Mesenchymal stem cell (in vitro differentiated cells and primary cell): ENCODE data around the gene SLC35E4.

ENCODE experiments used
- DNase-seq: peaks from one replicate; pipeline ENCODE4 v3.0.0-alpha.2; 2013
- H2AFZ ChIP-seq: one replicate; pipeline ENCODE4 v1.6.1; 2013; ENCODE audit warnings: low read depth, mild to moderate bottlenecking, control low read depth, inconsistent platforms, low read length, moderate library complexity
- H2AK5ac ChIP-seq: 2 replicates; pipeline ENCODE4 v1.6.1; 2013; ENCODE audit warnings: low read length, moderate library complexity, mild to moderate bottlenecking, inconsistent platforms; ENCODE audit not compliant: severe bottlenecking
- H2BK120ac ChIP-seq: one replicate; pipeline ENCODE4 v1.6.1; 2013; ENCODE audit warnings: low read depth, mild to moderate bottlenecking, inconsistent platforms, low read length, moderate library complexity
- H2BK12ac ChIP-seq, 2 experiments: one replicate each; pipeline ENCODE4 v1.6.1; 2013; ENCODE audit warnings: inconsistent platforms in 2 of 2, low read length in 2 of 2, mild to moderate bottlenecking in 2 of 2, moderate library complexity in 2 of 2, control low read depth in 1 of 2
- H2BK15ac ChIP-seq: one replicate; pipeline ENCODE4 v1.6.1; 2013; ENCODE audit warnings: mild to moderate bottlenecking, low read depth, inconsistent platforms; ENCODE audit not compliant: poor library complexity, severe bottlenecking
- H2BK5ac ChIP-seq: 2 replicates; pipeline ENCODE4 v1.6.1; 2013; ENCODE audit warnings: low read depth, mild to moderate bottlenecking, low read length, control low read depth, inconsistent platforms; ENCODE audit not compliant: poor library complexity, severe bottlenecking
- H3K14ac ChIP-seq, 2 experiments: one replicate each; pipeline ENCODE4 v1.6.1; 2013; ENCODE audit warnings: inconsistent platforms in 2 of 2, low read length in 2 of 2, control low read depth in 1 of 2, mild to moderate bottlenecking in 1 of 2, moderate library complexity in 1 of 2
- H3K18ac ChIP-seq, 2 experiments: one replicate each; pipeline ENCODE4 v1.6.1; 2013; ENCODE audit warnings: inconsistent platforms in 2 of 2, low read length in 2 of 2, control low read depth in 1 of 2, low read depth in 1 of 2, mild to moderate bottlenecking in 1 of 2
- H3K23ac ChIP-seq, 2 experiments: one replicate each; pipeline ENCODE4 v1.6.1; 2013; ENCODE audit warnings: inconsistent platforms in 2 of 2, low read length in 2 of 2, mild to moderate bottlenecking in 2 of 2, moderate library complexity in 2 of 2, control low read depth in 1 of 2
- H3K27ac ChIP-seq: 2 replicates; pipeline ENCODE4 v1.5.1; 2013; ENCODE audit warnings: mild to moderate bottlenecking, moderate library complexity, low read length, control low read depth, inconsistent platforms; ENCODE audit not compliant: poor library complexity, severe bottlenecking
- H3K27me3 ChIP-seq, 2 experiments: 2 replicates each; pipeline versions ENCODE4 v1.6.1 to v1.7.0; 2013; ENCODE audit warnings: low read length in 2 of 2, mild to moderate bottlenecking in 2 of 2, moderate library complexity in 2 of 2, control low read depth in 1 of 2, inconsistent platforms in 1 of 2; ENCODE audit not compliant: control insufficient read depth in 1 of 2, insufficient read depth in 1 of 2
- H3K36me3 ChIP-seq, 2 experiments: 2 replicates each; pipeline versions ENCODE4 v1.6.1 to v1.7.0; 2013; ENCODE audit warnings: low read length in 2 of 2, control low read depth in 1 of 2, inconsistent platforms in 1 of 2, low read depth in 1 of 2, mild to moderate bottlenecking in 1 of 2; ENCODE audit not compliant: insufficient read depth in 2 of 2, control insufficient read depth in 1 of 2
- H3K4ac ChIP-seq, 2 experiments: one replicate each; pipeline ENCODE4 v1.6.1; 2013; ENCODE audit warnings: inconsistent platforms in 2 of 2, low read length in 2 of 2, mild to moderate bottlenecking in 2 of 2, moderate library complexity in 2 of 2, control low read depth in 1 of 2, low read depth in 1 of 2
- H3K4me1 ChIP-seq: 2 replicates; pipeline ENCODE4 v1.6.1; 2013; ENCODE audit warnings: low read depth, low read length, control low read depth; ENCODE audit not compliant: control insufficient read depth, insufficient read depth
- H3K4me2 ChIP-seq: 2 replicates; pipeline ENCODE4 v1.6.1; 2013; ENCODE audit warnings: low read length, mild to moderate bottlenecking, inconsistent platforms; ENCODE audit not compliant: poor library complexity, severe bottlenecking
- H3K4me3 ChIP-seq, 2 experiments: 2 replicates each; pipeline versions ENCODE4 v1.5.1 to v1.7.0; 2013; ENCODE audit warnings: low read length in 2 of 2, mild to moderate bottlenecking in 2 of 2, control low read depth in 1 of 2, low read depth in 1 of 2; ENCODE audit not compliant: insufficient read depth in 1 of 2
- H3K79me1 ChIP-seq: replicated peaks from 2 replicates; pipeline ENCODE4 v1.6.1; 2013; ENCODE audit warnings: mild to moderate bottlenecking, control low read depth, low read length, inconsistent platforms; ENCODE audit not compliant: poor library complexity, severe bottlenecking
- H3K9ac ChIP-seq: 2 replicates; pipeline ENCODE4 v1.7.0; 2013; ENCODE audit warnings: mild to moderate bottlenecking, low read length, moderate library complexity
- H3K9me3 ChIP-seq: 2 replicates; pipeline ENCODE4 v1.7.0; 2013; ENCODE audit warnings: mild to moderate bottlenecking, low read length; ENCODE audit not compliant: control insufficient read depth
- H4K8ac ChIP-seq: one replicate; pipeline ENCODE4 v1.6.1; 2013; ENCODE audit warnings: inconsistent platforms, mild to moderate bottlenecking, low read length, moderate library complexity
- H4K91ac ChIP-seq: one replicate; pipeline ENCODE4 v1.6.1; 2013; ENCODE audit warnings: mild to moderate bottlenecking, low read length, inconsistent platforms
- WGBS: methylation state at CpG from one replicate; pipeline ENCODE4 v1.1.7; 2013; ENCODE audit warnings: mixed read lengths; 5-methylcytosine and 5-hydroxymethylcytosine counted together

Gene SLC35E4

GRCh38 chr22:30636226-30637077, 871 bp downstream of the SLC35E4 start:
- H3K4ac ChIP-seq, result peak overlapping the region; percentile 77 to 91
- H2AK5ac ChIP-seq, result no peak overlapping the region
- peak overlapping the region; percentile 58 for H3K4me2 ChIP-seq
- 88% methylated on average over 45 of the region's 45 CpGs for WGBS
- H3K9ac ChIP-seq, result peak overlapping the region; percentile 92
- H2BK120ac ChIP-seq, result no peak overlapping the region
- H3K79me1 ChIP-seq, result peaks cover 23% of the 10 kb centered on the region
- H2BK15ac ChIP-seq, result no peak overlapping the region
- peaks cover 5 to 7% of the 10 kb centered on the region in 2 experiments for H3K36me3 ChIP-seq
- peak; percentile 17 for DNase-seq
- peak overlapping the region in 1 of 2 experiments; percentile 95 for H3K18ac ChIP-seq
- H3K23ac ChIP-seq, result peak overlapping the region; percentile 1 to 52
- H4K8ac ChIP-seq, result peak overlapping the region; percentile 98
- H4K91ac ChIP-seq, result peak overlapping the region; percentile 86
- no peak overlapping the region for H3K27ac ChIP-seq
- peak overlapping the region; percentile 71 to 91 for H3K4me3 ChIP-seq
- H2BK5ac ChIP-seq, result no peak overlapping the region
- H3K14ac ChIP-seq, result peak overlapping the region in 1 of 2 experiments; percentile 97
- H3K27me3 ChIP-seq, result no peaks in the 10 kb centered on the region
- H3K4me1 ChIP-seq, result peaks cover 36% of the 10 kb centered on the region
- H3K9me3 ChIP-seq, result no peaks in the 10 kb centered on the region
- peak overlapping the region in 1 of 2 experiments; percentile 56 for H2BK12ac ChIP-seq
- peak overlapping the region; percentile 94 for H2AFZ ChIP-seq

- Histone ChIP-seq H3K9me3 (no peaks in the 10 kb centered on the region), H4K91ac (no peak overlapping the region), H2BK12ac (no peak overlapping the region), H2BK15ac (no peak overlapping the region), H2AK5ac (no peak overlapping the region), H2AFZ (no peak overlapping the region), H3K23ac (no peak overlapping the region), H4K8ac (no peak overlapping the region), H2BK5ac (no peak overlapping the region), H3K4me2 (no peak overlapping the region), H3K4me3 (peak overlapping the region in 1 of 2 experiments; percentile 91), H3K36me3 (peaks cover 5 to 7% of the 10 kb centered on the region in 2 experiments), H3K27ac (no peak overlapping the region), H3K9ac (peak overlapping the region; percentile 92), H3K79me1 (peaks cover 26% of the 10 kb centered on the region), H3K4me1 (peaks cover 36% of the 10 kb centered on the region), H2BK120ac (no peak overlapping the region), H3K27me3 (no peaks in the 10 kb centered on the region), H3K14ac (no peak overlapping the region), H3K18ac (no peak overlapping the region), H3K4ac (no peak overlapping the region)
- WGBS, result 91% methylated on average over 1 of the region's 1 CpG
- DNase-seq, result no peak
These were observed 2.1 kb downstream of the SLC35E4 start for GRCh38 chr22:30637701-30638114.

GRCh38 chr22:30640361-30640760, 4.8 kb downstream of the SLC35E4 start:
- Histone ChIP-seq H3K27me3 (no peaks in the 10 kb centered on the region), H3K9me3 (no peaks in the 10 kb centered on the region), H2BK5ac (no peak overlapping the region), H2BK12ac (no peak overlapping the region), H4K91ac (no peak overlapping the region), H3K4me2 (no peak overlapping the region), H3K4me1 (peaks cover 26% of the 10 kb centered on the region), H2AFZ (no peak overlapping the region), H3K36me3 (peaks cover 5 to 7% of the 10 kb centered on the region in 2 experiments), H3K14ac (no peak overlapping the region), H2AK5ac (no peak overlapping the region), H3K4ac (no peak overlapping the region), H4K8ac (no peak overlapping the region), H3K9ac (no peak overlapping the region), H3K27ac (no peak overlapping the region), H3K18ac (no peak overlapping the region), H3K79me1 (peaks cover 26% of the 10 kb centered on the region), H3K23ac (no peak overlapping the region), H3K4me3 (peak overlapping the region in 1 of 2 experiments; percentile 28), H2BK120ac (no peak overlapping the region), H2BK15ac (no peak overlapping the region)
- no peak for DNase-seq
- WGBS, result 85% methylated on average over 4 of the region's 4 CpGs

- H3K27me3 ChIP-seq, result no peaks in the 10 kb centered on the region
- no peak overlapping the region for H3K9ac ChIP-seq
- peaks cover 5 to 7% of the 10 kb centered on the region in 2 experiments for H3K36me3 ChIP-seq
- H2BK15ac ChIP-seq, result no peak overlapping the region
- no peak overlapping the region for H2AK5ac ChIP-seq
- no peak overlapping the region for H4K8ac ChIP-seq
- peak overlapping the region in 1 of 2 experiments; percentile 28 for H3K4me3 ChIP-seq
- H2AFZ ChIP-seq, result no peak overlapping the region
- no peak overlapping the region for H3K23ac ChIP-seq
- peak overlapping the region; percentile 62 for H4K91ac ChIP-seq
- H2BK12ac ChIP-seq, result no peak overlapping the region
- H3K79me1 ChIP-seq, result peaks cover 26% of the 10 kb centered on the region
- H3K9me3 ChIP-seq, result no peaks in the 10 kb centered on the region
- H2BK120ac ChIP-seq, result no peak overlapping the region
- no peak overlapping the region for H3K27ac ChIP-seq
- H3K4me1 ChIP-seq, result peaks cover 22% of the 10 kb centered on the region
- no peak overlapping the region for H3K14ac ChIP-seq
- no peak for DNase-seq
- no peak overlapping the region for H3K4ac ChIP-seq
- no peak overlapping the region for H2BK5ac ChIP-seq
- WGBS, result 100% methylated on average over 4 of the region's 4 CpGs
- H3K4me2 ChIP-seq, result no peak overlapping the region
- no peak overlapping the region for H3K18ac ChIP-seq
These were observed 5.4 kb downstream of the SLC35E4 start for GRCh38 chr22:30640839-30641430.
